ENCODE measurements around the gene SEBOX. TPM values are rescaled to one million over a fixed set of nuclear protein-coding genes. Genes with fewer than 3 reads are reported as not detected.

The SEBOX gene
- total RNA-seq, 2 donors from 2014 or later, result not detected

GRCh38 chr17:28370035-28370743, 5.2 kb upstream of the SEBOX start, which contains the start of gene VTN:
Gene VTN, minus strand, starts transcription at chr17:28370307. Its CDS starts 104 bp downstream, at chr17:28370203.
- peaks cover 0 to 4% of the 10 kb centered on the region in 2 donors for H3K36me3 Mint-ChIP-seq (ENCODE audit: insufficient read depth in 2 of 2)
- no peaks in the 10 kb centered on the region for H3K9me3 Mint-ChIP-seq
- ATAC-seq (replicated peaks in 1 of 2) (no peak), DNase-seq (no peak)
- H3K4me1 Mint-ChIP-seq (ENCODE audit: low read depth), result peaks cover 22% of the 10 kb centered on the region
- H3K27ac Mint-ChIP-seq, result peak within 1 kb of the TSS; percentile 58
- H3K27me3 Mint-ChIP-seq (ENCODE audit: low read depth), result no peaks in the 10 kb centered on the region
- H3K4me3 Mint-ChIP-seq, result peak within 1 kb of the TSS; percentile 92 to 96

GRCh38 chr17:28369684-28370034, 4.7 kb upstream of the SEBOX start:
- ATAC-seq (replicated peaks in 1 of 2) (no peak), DNase-seq (no peak)
- Mint-ChIP-seq H3K36me3 (ENCODE audit: insufficient read depth in 2 of 2) (peaks cover 0 to 4% of the 10 kb centered on the region in 2 donors), H3K27me3 (ENCODE audit: low read depth) (no peaks in the 10 kb centered on the region), H3K27ac (no peak overlapping the region), H3K9me3 (no peaks in the 10 kb centered on the region), H3K4me3 (no peak overlapping the region), H3K4me1 (ENCODE audit: low read depth) (peaks cover 22% of the 10 kb centered on the region)

- H3K27me3 Mint-ChIP-seq (ENCODE audit: low read depth), result no peaks in the 10 kb centered on the region
- DNase-seq, result no peak
- H3K36me3 Mint-ChIP-seq (ENCODE audit: insufficient read depth in 2 of 2), result peaks cover 0 to 4% of the 10 kb centered on the region in 2 donors
- no peaks in the 10 kb centered on the region for H3K9me3 Mint-ChIP-seq
- H3K4me1 Mint-ChIP-seq (ENCODE audit: low read depth), result peaks cover 22% of the 10 kb centered on the region
- no peak overlapping the region for H3K4me3 Mint-ChIP-seq
- no peak for ATAC-seq (replicated peaks in 1 of 2)
- H3K27ac Mint-ChIP-seq, result no peak overlapping the region
These were observed 4.1 kb upstream of the SEBOX start for GRCh38 chr17:28368915-28369683.

- no peaks in the 10 kb centered on the region for H3K9me3 Mint-ChIP-seq
- no peak for DNase-seq
These were observed 3.4 kb upstream of the SEBOX start for GRCh38 chr17:28368306-28368831.

GRCh38 chr17:28367641-28368305, 2.8 kb upstream of the SEBOX start:
- H3K36me3 Mint-ChIP-seq (ENCODE audit: insufficient read depth in 2 of 2), result no peaks in the 10 kb centered on the region
- no peak for ATAC-seq (replicated peaks in 1 of 2)
- no peaks in the 10 kb centered on the region for H3K27me3 Mint-ChIP-seq (ENCODE audit: low read depth)
- H3K9me3 Mint-ChIP-seq, result no peaks in the 10 kb centered on the region
- no peak for DNase-seq
- H3K4me1 Mint-ChIP-seq (ENCODE audit: low read depth), result peaks cover 10% of the 10 kb centered on the region
- no peak overlapping the region for H3K27ac Mint-ChIP-seq
- H3K4me3 Mint-ChIP-seq, result no peak overlapping the region

More at GRCh38 chr17:28368306-28368831, 3.4 kb upstream of the SEBOX start:
- ATAC-seq (replicated peaks in 1 of 2), result no peak
- peaks cover 16% of the 10 kb centered on the region for H3K4me1 Mint-ChIP-seq (ENCODE audit: low read depth)
- no peaks in the 10 kb centered on the region for H3K27me3 Mint-ChIP-seq (ENCODE audit: low read depth)
- H3K27ac Mint-ChIP-seq, result no peak overlapping the region
- H3K4me3 Mint-ChIP-seq, result no peak overlapping the region
- peaks cover 0 to 3% of the 10 kb centered on the region in 2 donors for H3K36me3 Mint-ChIP-seq (ENCODE audit: insufficient read depth in 2 of 2)

- H3K4me1 Mint-ChIP-seq (ENCODE audit: low read depth), result peaks cover 6% of the 10 kb centered on the region
- ATAC-seq (replicated peaks in 1 of 2) (no peak), DNase-seq (no peak)
- H3K27me3 Mint-ChIP-seq (ENCODE audit: low read depth), result no peaks in the 10 kb centered on the region
- H3K36me3 Mint-ChIP-seq (ENCODE audit: insufficient read depth in 2 of 2), result no peaks in the 10 kb centered on the region
- H3K9me3 Mint-ChIP-seq, result no peaks in the 10 kb centered on the region
- no peak overlapping the region for H3K27ac Mint-ChIP-seq
- H3K4me3 Mint-ChIP-seq, result no peak overlapping the region
These were observed 1.6 kb upstream of the SEBOX start for GRCh38 chr17:28366605-28367004.

- peaks cover 0 to under 1% of the 10 kb centered on the region in 2 donors for H3K36me3 Mint-ChIP-seq (ENCODE audit: insufficient read depth in 2 of 2)
- H3K4me3 Mint-ChIP-seq, result no peak overlapping the region
- H3K27me3 Mint-ChIP-seq (ENCODE audit: low read depth), result no peaks in the 10 kb centered on the region
- DNase-seq, result no peak
- no peaks in the 10 kb centered on the region for H3K9me3 Mint-ChIP-seq
- ATAC-seq (replicated peaks in 1 of 2), result no peak
- H3K4me1 Mint-ChIP-seq (ENCODE audit: low read depth), result no peaks in the 10 kb centered on the region
- H3K27ac Mint-ChIP-seq, result no peak overlapping the region
These were observed 488 bp upstream of the SEBOX start for GRCh38 chr17:28365487-28365886.

GRCh38 chr17:28363776-28364650, 986 bp downstream of the SEBOX start:
- no peaks in the 10 kb centered on the region for H3K4me1 Mint-ChIP-seq (ENCODE audit: low read depth)
- peaks cover 2 to 4% of the 10 kb centered on the region in 2 donors for H3K36me3 Mint-ChIP-seq (ENCODE audit: insufficient read depth in 2 of 2)
- no peak for ATAC-seq (replicated peaks in 1 of 2)
- no peak overlapping the region for H3K27ac Mint-ChIP-seq
- no peak overlapping the region for H3K4me3 Mint-ChIP-seq
- DNase-seq, result no peak
- no peaks in the 10 kb centered on the region for H3K9me3 Mint-ChIP-seq
- no peaks in the 10 kb centered on the region for H3K27me3 Mint-ChIP-seq (ENCODE audit: low read depth)

GRCh38 chr17:28363186-28363585, 1.8 kb downstream of the SEBOX start:
- H3K4me1 Mint-ChIP-seq (ENCODE audit: low read depth), result peaks cover 6% of the 10 kb centered on the region
- no peak for DNase-seq
- no peaks in the 10 kb centered on the region for H3K27me3 Mint-ChIP-seq (ENCODE audit: low read depth)
- H3K9me3 Mint-ChIP-seq, result no peaks in the 10 kb centered on the region
- no peak overlapping the region for H3K27ac Mint-ChIP-seq
- ATAC-seq (replicated peaks in 1 of 2), result no peak
- no peak overlapping the region for H3K4me3 Mint-ChIP-seq
- H3K36me3 Mint-ChIP-seq (ENCODE audit: insufficient read depth in 2 of 2), result peaks cover 2 to 4% of the 10 kb centered on the region in 2 donors

- Mint-ChIP-seq H3K27me3 (ENCODE audit: low read depth) (no peaks in the 10 kb centered on the region), H3K27ac (peak overlapping the region; percentile 100), H3K9me3 (no peaks in the 10 kb centered on the region), H3K4me1 (ENCODE audit: low read depth) (peaks cover 24% of the 10 kb centered on the region), H3K4me3 (peak overlapping the region; percentile 97 to 99), H3K36me3 (ENCODE audit: insufficient read depth in 2 of 2) (peaks cover 4% of the 10 kb centered on the region in 2 donors)
- no peak for DNase-seq
- ATAC-seq (replicated peaks in 1 of 2), result no peak
These were observed 7.2 kb downstream of the SEBOX start for GRCh38 chr17:28357901-28358197.

GRCh38 chr17:28357061-28357900, 7.7 kb downstream of the SEBOX start, which contains the start of gene POLDIP2:
Gene POLDIP2, minus strand, starts transcription at chr17:28357527. Its CDS starts 79 bp downstream, at chr17:28357448.
- peaks cover 24% of the 10 kb centered on the region for H3K4me1 Mint-ChIP-seq (ENCODE audit: low read depth)
- ATAC-seq (replicated peaks in 1 of 2) (peak; percentile 99 to 100), DNase-seq (peak; percentile 97 to 98)
- H3K4me3 Mint-ChIP-seq, result peak within 1 kb of the TSS; percentile 97 to 99
- H3K27ac Mint-ChIP-seq, result peak within 1 kb of the TSS; percentile 100
- peaks cover 4 to 5% of the 10 kb centered on the region in 2 donors for H3K36me3 Mint-ChIP-seq (ENCODE audit: insufficient read depth in 2 of 2)
- no peaks in the 10 kb centered on the region for H3K27me3 Mint-ChIP-seq (ENCODE audit: low read depth)
- H3K9me3 Mint-ChIP-seq, result no peaks in the 10 kb centered on the region

GRCh38 chr17:28350271-28350670, 14.7 kb downstream of the SEBOX start:
- no peak overlapping the region for H3K4me3 Mint-ChIP-seq
- DNase-seq, result no peak
- H3K27ac Mint-ChIP-seq, result peak overlapping the region; percentile 51
- no peaks in the 10 kb centered on the region for H3K27me3 Mint-ChIP-seq (ENCODE audit: low read depth)
- H3K36me3 Mint-ChIP-seq (ENCODE audit: insufficient read depth in 2 of 2), result peaks cover 3 to 9% of the 10 kb centered on the region in 2 donors
- no peak for ATAC-seq (replicated peaks in 1 of 2)
- H3K9me3 Mint-ChIP-seq, result no peaks in the 10 kb centered on the region
- H3K4me1 Mint-ChIP-seq (ENCODE audit: low read depth), result no peaks in the 10 kb centered on the region
